ENCODE results near the gene DTNBP1. TPM values are rescaled to one million over a fixed set of nuclear protein-coding genes. Genes with fewer than 3 reads are reported as not detected.

DTNBP1 gene
- total and polyA plus RNA-seq, 2 of the 8 experiments (the other 6 are each of a cell fraction or from before 2014, with no cell fraction given), result 13.5 to 22.1 TPM

DNA sequence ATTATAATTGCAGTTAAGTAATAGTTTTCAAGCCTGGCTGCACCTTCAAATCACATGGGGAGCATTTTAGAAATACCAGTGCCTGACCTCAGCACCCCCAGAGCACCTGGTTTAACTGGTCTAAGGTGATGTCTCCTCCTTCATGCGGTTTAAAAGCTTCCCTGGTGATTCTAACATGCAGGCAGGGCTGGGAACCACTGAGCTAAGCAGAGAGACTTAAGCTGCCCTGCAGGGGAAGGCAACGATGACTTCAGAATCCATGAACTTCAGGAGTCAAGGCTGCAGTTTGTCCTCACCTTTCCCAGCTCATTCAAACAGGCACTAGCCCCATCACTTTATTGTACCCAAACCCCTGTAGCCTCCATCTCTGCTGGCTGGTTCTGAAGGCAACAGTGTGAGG lies 6.1 kb upstream of the DTNBP1 start:
- Histone ChIP-seq H3K36me3 (ENCODE audit: control insufficient read depth in 2 of 4, insufficient read depth in 4 of 4, low read length in 3 of 4) (no peaks in the 10 kb centered on the region), H3K4me2 (ENCODE audit: insufficient read depth in 1 of 2, low read depth in 2 of 2, low read length in 2 of 2) (no peak overlapping the region), H3K79me1 (ENCODE audit: low read depth, low read length) (no peaks in the 10 kb centered on the region), H3K4me3 (ENCODE audit: extremely low read depth in 1 of 4, insufficient read depth in 2 of 4, low read depth in 3 of 4, low read length in 4 of 4) (no peak overlapping the region), H4K91ac (replicated peaks; ENCODE audit: insufficient read length, low read length) (no peak overlapping the region), H3K27me3 (replicated peaks in 1 of 4; ENCODE audit: control insufficient read depth in 3 of 4, extremely low read depth in 1 of 4, insufficient read depth in 3 of 4, low read length in 3 of 4) (peaks cover 0 to 3% (median 2%) of the 10 kb centered on the region in 4 experiments; a peak in 5 of 7 replicates), H3K9me3 (ENCODE audit: insufficient read depth in 2 of 2, low read depth in 1 of 2, low read length in 1 of 2) (no peaks in the 10 kb centered on the region), H3K79me2 (ENCODE audit: control insufficient read depth in 1 of 2, insufficient read depth in 2 of 2, low read length in 2 of 2) (no peaks in the 10 kb centered on the region), H2AK5ac (ENCODE audit: low read depth, low read length) (no peak overlapping the region), H2AFZ (ENCODE audit: low read length) (peak overlapping the region; percentile 91), H3K56ac (replicated peaks; ENCODE audit: insufficient read length, low read depth, low read length) (no peak overlapping the region), H2BK12ac (ENCODE audit: low read depth, low read length) (no peak overlapping the region), H2BK15ac (ENCODE audit: low read length) (no peak overlapping the region), H4K20me1 (replicated peaks in 1 of 2; ENCODE audit: control insufficient read depth in 1 of 2, insufficient read depth in 2 of 2, low read length in 2 of 2) (no peaks in the 10 kb centered on the region), H3K4me1 (replicated peaks in 1 of 4; ENCODE audit: control insufficient read depth in 3 of 4, insufficient read depth in 4 of 4, low read length in 3 of 4) (peaks cover 0 to 3% (median 0%) of the 10 kb centered on the region in 4 experiments; a peak in 1 of 7 replicates), H3K18ac (ENCODE audit: extremely low read depth, low read length) (no peak overlapping the region), H3K27ac (ENCODE audit: low read depth, low read length) (no peak overlapping the region), H3K14ac (ENCODE audit: insufficient read length) (no peak overlapping the region), H3K9ac (replicated peaks in 1 of 4; ENCODE audit: extremely low read depth in 1 of 4, low read depth in 3 of 4, low read length in 3 of 4) (no peak overlapping the region), H2BK5ac (ENCODE audit: low read depth, low read length) (no peak overlapping the region), H4K8ac (ENCODE audit: extremely low read depth, insufficient read depth, low read length) (no peak overlapping the region), H2BK120ac (replicated peaks; ENCODE audit: low read depth, low read length) (no peak overlapping the region), H2BK20ac (ENCODE audit: low read length) (no peak overlapping the region), H3K23ac (ENCODE audit: insufficient read length) (no peak overlapping the region), H3K4ac (replicated peaks; ENCODE audit: insufficient read length, low read depth, low read length) (no peak overlapping the region), H3K23me2 (ENCODE audit: low read depth, low read length) (no peaks in the 10 kb centered on the region), H4K5ac (ENCODE audit: insufficient read length, low read depth, low read length) (no peak overlapping the region)
- WGBS, 2 experiments (ENCODE audit: extremely low coverage in 1 of 2, insufficient coverage in 1 of 2, insufficient read length in 1 of 2, insufficient replicate concordance in 2 of 2, low coverage in 1 of 2, low lambda C conversion rate in 2 of 2, missing lambda C conversion rate in 1 of 2), result 81% methylated on average over 2 of the region's 2 CpGs; no CpG with 5 or more reads in 1 of the 2 experiments
- ChIA-PET POLR2A (ENCODE audit: partially characterized antibody) (no interaction called here), CTCF (ENCODE audit: partially characterized antibody) (interaction anchor here (0.6 to 1.3 kb wide), 3 partner anchors 10 to 1629 kb away, joined by 3 to 5 read pairs (median 3); no protein-coding TSS in a partner anchor)
- FAIRE-seq (no peak), DNase-seq (ENCODE audit: low read depth in 1 of 2, low spot score in 2 of 2) (no peak)
- TF ChIP-seq GABPA (IDR thresholded peaks at IDR 0.05; ENCODE audit: borderline replicate concordance, insufficient read depth, low read length) (no peak), JUND (IDR thresholded peaks at IDR 0.05; ENCODE audit: low read length) (no peak), NRF1 (IDR thresholded peaks at IDR 0.05; ENCODE audit: low read depth, low read length) (no peak), EGR1 (IDR thresholded peaks at IDR 0.05; ENCODE audit: borderline replicate concordance, low read depth, low read length) (no peak), FOSL1 (IDR thresholded peaks at IDR 0.05; ENCODE audit: insufficient read depth, low read depth, low read length) (no peak)
- TF ChIP-seq, protein P1, sequence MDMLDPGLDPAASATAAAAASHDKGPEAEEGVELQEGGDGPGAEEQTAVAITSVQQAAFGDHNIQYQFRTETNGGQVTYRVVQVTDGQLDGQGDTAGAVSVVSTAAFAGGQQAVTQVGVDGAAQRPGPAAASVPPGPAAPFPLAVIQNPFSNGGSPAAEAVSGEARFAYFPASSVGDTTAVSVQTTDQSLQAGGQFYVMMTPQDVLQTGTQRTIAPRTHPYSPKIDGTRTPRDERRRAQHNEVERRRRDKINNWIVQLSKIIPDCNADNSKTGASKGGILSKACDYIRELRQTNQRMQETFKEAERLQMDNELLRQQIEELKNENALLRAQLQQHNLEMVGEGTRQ (IDR thresholded peaks at IDR 0.05; ENCODE audit: low read length), result no peak
